Colon (tissue), 2 donors: ENCODE measurements around the gene AGAP3.

ENCODE experiments used
- FAIRE-seq: peaks from 2 replicates; lab custom pipeline; 2012; peaks lifted over from hg19 to GRCh38; lab: Jason Lieb, UNC
- donor health status: control.
- donor health status: control.

The AGAP3 gene

DNA sequence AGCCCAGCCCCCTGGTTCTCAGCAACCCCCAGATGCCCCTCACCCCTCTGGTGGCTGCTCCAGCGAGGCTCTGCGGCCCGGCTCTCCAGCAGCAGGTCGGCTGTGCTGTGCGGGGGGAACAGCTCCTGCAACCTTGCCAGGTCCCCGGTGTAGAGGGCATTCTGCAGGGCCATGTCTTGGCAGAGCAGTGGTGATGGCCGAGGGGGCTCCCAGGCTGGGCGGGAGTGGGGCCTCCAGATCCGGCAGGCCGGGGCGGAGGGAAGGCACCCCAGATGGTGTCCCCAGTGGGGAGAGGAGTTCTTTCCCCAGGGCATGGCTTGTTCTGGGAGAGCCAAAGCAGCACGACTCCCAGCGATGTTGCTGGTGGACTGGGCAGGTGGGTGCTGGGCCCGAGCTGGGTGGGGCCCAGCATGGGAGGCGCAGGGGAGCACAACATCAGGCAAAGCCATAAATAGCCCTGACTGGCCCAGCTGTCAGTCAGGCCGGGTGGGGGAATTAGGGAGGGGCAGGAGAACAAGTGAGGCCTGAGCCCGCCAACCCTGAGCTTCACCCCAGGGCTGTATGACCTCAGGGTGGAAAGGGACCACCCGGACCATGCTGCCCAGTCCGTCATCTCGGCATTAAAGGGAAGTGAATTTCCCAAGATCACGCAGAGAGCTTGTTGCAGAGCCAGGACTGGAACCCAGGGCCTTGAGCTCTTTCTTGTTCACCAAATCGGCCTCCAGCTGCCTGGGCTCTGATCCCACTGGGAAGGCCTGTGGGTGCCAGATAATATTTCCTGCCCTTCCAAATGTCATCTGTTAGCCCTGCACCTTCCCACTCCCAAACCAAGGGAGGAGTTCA is 101.4 kb downstream of the AGAP3 start:
- no peak for FAIRE-seq

DNA sequence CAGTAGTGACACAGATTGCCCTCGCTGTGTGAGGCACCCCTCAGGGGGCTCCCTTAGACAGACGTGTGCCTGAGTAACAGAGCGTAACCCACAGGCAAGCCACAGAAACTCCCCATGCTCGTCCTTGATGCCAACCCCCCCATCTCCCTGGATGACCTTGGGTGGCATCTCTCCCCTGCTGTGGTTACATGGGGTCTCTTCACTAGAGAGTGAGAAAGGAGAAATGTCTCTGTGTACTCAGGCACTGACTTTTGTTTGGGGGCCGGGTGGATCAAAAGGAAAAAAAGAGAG is 101.9 kb downstream of the AGAP3 start:
- FAIRE-seq: no peak

DNA sequence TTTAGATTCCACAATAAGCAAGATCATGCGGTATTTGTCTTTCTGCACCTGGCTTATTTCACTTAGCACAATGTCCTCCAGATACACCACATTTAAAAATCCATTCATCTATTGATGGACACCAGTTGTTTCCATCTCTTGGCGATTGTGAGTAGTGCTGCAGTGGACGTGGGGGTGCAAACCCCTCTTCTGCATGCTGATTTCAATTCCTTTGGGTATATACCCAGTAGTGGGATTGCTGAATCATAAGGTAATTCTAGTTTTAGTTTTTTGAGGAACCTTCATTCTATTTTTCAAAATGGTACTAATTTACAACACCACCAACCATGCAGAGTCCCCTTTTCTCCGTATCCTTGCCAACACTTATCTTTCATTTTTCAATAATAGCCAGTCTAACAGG is 102.8 kb downstream of the AGAP3 start:
- FAIRE-seq: no peak

DNA sequence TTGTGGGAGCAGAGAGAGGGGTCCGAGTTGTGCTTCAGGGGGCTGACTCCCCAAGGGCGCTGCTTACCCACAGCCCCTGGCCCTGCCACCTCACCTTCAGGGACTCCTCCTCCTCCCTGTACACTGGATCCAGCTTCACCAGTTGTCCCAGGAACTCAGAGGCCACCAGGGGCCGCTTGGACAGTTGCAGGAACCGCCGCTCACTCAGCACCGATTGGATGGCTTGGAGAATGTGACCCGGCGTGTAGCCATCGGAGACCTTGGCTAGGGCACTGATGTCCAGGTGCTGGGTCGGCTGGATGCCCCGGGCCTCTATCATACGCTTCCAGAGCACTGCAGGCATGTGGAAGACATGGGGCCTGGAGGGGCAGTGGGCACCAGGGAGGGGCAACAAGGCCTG is 105.3 kb downstream of the AGAP3 start:
- no peak for FAIRE-seq

DNA sequence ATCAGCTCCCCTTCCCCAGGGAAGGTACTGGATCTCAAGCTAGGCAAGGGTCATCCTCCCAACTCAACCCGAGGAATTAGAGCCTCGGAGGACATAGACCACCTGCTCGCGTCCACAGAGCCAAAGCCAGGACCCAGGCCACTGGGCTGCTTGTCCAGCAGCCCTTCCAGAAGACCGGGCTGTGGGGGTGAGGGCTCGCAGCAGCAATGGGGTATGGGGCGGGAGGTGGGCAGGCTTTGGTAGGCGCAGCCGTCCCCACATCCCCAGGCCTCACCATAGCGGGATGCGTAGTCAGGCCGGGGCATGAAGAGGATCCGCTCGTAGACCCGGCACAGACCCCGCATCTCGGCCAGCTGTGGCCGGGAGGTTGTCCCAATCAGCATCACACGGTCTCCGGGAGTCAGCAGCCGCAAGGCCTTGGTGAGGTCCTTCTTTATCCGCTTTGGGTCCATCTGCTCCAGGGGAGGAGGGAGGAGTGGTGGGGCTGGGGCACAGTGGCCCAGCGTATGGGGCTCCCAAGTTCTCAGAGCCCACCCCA is 105.8 kb downstream of the AGAP3 start:
- FAIRE-seq: no peak

DNA sequence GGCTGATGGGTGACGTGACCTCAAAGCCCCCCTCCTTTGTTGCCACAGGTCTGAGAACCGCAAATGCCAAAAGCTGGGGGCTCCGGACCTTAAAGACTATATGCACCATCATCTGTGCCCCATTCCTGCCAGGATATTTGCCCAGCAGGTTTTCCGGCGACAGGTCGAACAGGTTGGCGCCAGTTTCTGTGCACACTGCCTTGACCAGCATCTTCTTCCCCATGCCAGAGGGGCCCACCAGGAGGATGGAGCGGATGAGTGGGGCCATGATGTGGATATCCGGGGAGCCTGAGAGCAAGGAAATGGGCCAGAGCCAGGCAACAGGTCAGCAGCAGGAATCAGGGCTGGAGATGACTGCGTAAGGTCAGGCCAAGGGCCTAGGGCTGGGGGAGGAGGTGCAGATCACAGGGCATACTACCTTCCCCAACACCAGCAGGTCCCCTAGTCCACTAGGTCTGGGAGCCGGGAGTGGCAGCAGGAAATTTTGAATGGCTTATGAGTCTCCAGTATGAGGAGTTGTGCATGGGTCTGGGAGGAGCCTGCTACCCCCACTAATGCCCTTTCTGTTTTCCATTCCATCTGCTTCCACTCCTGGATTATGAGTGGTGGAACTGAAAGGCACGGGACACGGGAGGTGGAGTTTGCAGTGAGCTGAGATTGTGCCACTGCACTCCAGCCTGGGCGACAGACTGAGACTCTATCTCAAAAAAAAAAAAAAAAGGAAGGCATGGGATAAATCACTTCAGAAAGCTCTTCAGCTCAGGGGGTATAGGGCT is 107.1 kb downstream of the AGAP3 start:
- no peak for FAIRE-seq
